ENCODE data around the gene SSNA1. TPM values are rescaled to one million over a fixed set of nuclear protein-coding genes. Genes with fewer than 3 reads are reported as not detected.

The SSNA1 gene
- total RNA-seq, 2 experiments from 2014 or later, result 53.3 to 58.4 TPM

- no peak overlapping the region for H3K27ac Mint-ChIP-seq
- H3K27me3 Mint-ChIP-seq, result peaks cover 17% of the 10 kb centered on the region
- intact Hi-C loops (cut with micrococcal nuclease), result no loop called here
- H3K36me3 Mint-ChIP-seq (ENCODE audit: low read depth), result no peaks in the 10 kb centered on the region
- ChIA-PET CTCF (no interaction called here), POLR2A (interaction anchor here (0.7 to 0.9 kb wide), 2 partner anchors 17 to 49 kb away, joined by 3 to 4 read pairs; no protein-coding TSS in a partner anchor)
- no peak for TF ChIP-seq CTCF (IDR thresholded peaks at IDR 0.05)
- ATAC-seq, result no peak
- H3K9me3 Mint-ChIP-seq, result no peaks in the 10 kb centered on the region
- peaks cover 5% of the 10 kb centered on the region for H3K4me1 Mint-ChIP-seq (ENCODE audit: low read depth)
- H3K4me3 Mint-ChIP-seq, result no peak overlapping the region
- DNase-seq, result no peak
Observed at GRCh38 chr9:137146527-137146918, 42.0 kb upstream of the SSNA1 start.

GRCh38 chr9:137147091-137147792, 41.2 kb upstream of the SSNA1 start:
- CTCF ChIA-PET, result no interaction called here
- POLR2A ChIA-PET, result interaction anchor here (0.7 to 0.9 kb wide), 2 partner anchors 18 to 48 kb away, joined by 3 to 4 read pairs; no protein-coding TSS in a partner anchor
- DNase-seq (no peak), ATAC-seq (no peak)
- H3K36me3 Mint-ChIP-seq (ENCODE audit: low read depth), result no peaks in the 10 kb centered on the region
- H3K4me1 Mint-ChIP-seq (ENCODE audit: low read depth), result peaks cover 6% of the 10 kb centered on the region
- peaks cover 12% of the 10 kb centered on the region for H3K27me3 Mint-ChIP-seq
- intact Hi-C loops (cut with micrococcal nuclease), result no loop called here
- H3K27ac Mint-ChIP-seq, result no peak overlapping the region
- TF ChIP-seq CTCF (IDR thresholded peaks at IDR 0.05), result no peak
- H3K9me3 Mint-ChIP-seq, result no peaks in the 10 kb centered on the region
- H3K4me3 Mint-ChIP-seq, result no peak overlapping the region

- POLR2A ChIA-PET, result interaction anchor here (2.3 kb wide), 1 partner anchor 18 kb away, joined by 8 read pairs; no protein-coding TSS in a partner anchor
- peaks cover 9% of the 10 kb centered on the region for H3K27me3 Mint-ChIP-seq
- no peak overlapping the region for H3K4me3 Mint-ChIP-seq
- CTCF ChIA-PET, result no interaction called here
- no peak overlapping the region for H3K27ac Mint-ChIP-seq
- ATAC-seq, result no peak
- no peaks in the 10 kb centered on the region for H3K9me3 Mint-ChIP-seq
- H3K4me1 Mint-ChIP-seq (ENCODE audit: low read depth), result peaks cover 6% of the 10 kb centered on the region
- intact Hi-C loops (cut with micrococcal nuclease), result no loop called here
- no peaks in the 10 kb centered on the region for H3K36me3 Mint-ChIP-seq (ENCODE audit: low read depth)
- no peak for DNase-seq
- no peak for TF ChIP-seq CTCF (IDR thresholded peaks at IDR 0.05)
Observed at GRCh38 chr9:137147793-137148160, 40.7 kb upstream of the SSNA1 start.

GRCh38 chr9:137148242-137148641, 40.2 kb upstream of the SSNA1 start:
- intact Hi-C loops (cut with micrococcal nuclease), result no loop called here
- Mint-ChIP-seq H3K27ac (no peak overlapping the region), H3K4me1 (ENCODE audit: low read depth) (peaks cover 6% of the 10 kb centered on the region), H3K36me3 (ENCODE audit: low read depth) (no peaks in the 10 kb centered on the region), H3K27me3 (peaks cover 9% of the 10 kb centered on the region), H3K9me3 (no peaks in the 10 kb centered on the region), H3K4me3 (no peak overlapping the region)
- ChIA-PET CTCF (no interaction called here), POLR2A (interaction anchor here (2.3 kb wide), 1 partner anchor 18 kb away, joined by 8 read pairs; no protein-coding TSS in a partner anchor)
- ATAC-seq (no peak), DNase-seq (no peak)
- TF ChIP-seq CTCF (IDR thresholded peaks at IDR 0.05), result no peak

GRCh38 chr9:137148661-137149060, 39.8 kb upstream of the SSNA1 start:
- TF ChIP-seq CTCF (IDR thresholded peaks at IDR 0.05), result no peak
- ChIA-PET CTCF (no interaction called here), POLR2A (interaction anchor here (1.4 to 2.3 kb wide), 3 partner anchors 19 to 30 kb away, joined by 3 to 8 read pairs (median 4); no protein-coding TSS in a partner anchor)
- Mint-ChIP-seq H3K4me1 (ENCODE audit: low read depth) (peaks cover 6% of the 10 kb centered on the region), H3K27me3 (peaks cover 7% of the 10 kb centered on the region), H3K27ac (no peak overlapping the region), H3K36me3 (ENCODE audit: low read depth) (no peaks in the 10 kb centered on the region), H3K4me3 (no peak overlapping the region), H3K9me3 (no peaks in the 10 kb centered on the region)
- ATAC-seq, result no peak
- DNase-seq, result no peak
- intact Hi-C loops (cut with micrococcal nuclease), result no loop called here

All from activated CD8-positive, alpha-beta T cell treated with anti-CD3 and anti-CD28 coated beads for 36 hours (primary cell).